Subcutaneous abdominal adipose tissue (tissue), 5 donors: ENCODE data around the gene PLCH1.

Experiments used
- H3K27ac ChIP-seq: one replicate; pipeline ENCODE4 v1.7.0; 2013; ENCODE audit warnings: low read depth, mild to moderate bottlenecking, inconsistent platforms, low read length, moderate library complexity
- H3K27me3 ChIP-seq, 5 donors: one replicate each; pipeline ENCODE4 v1.7.0; 2013; ENCODE audit warnings: low read length in 5 of 5, inconsistent platforms in 1 of 5; ENCODE audit not compliant: control insufficient read depth in 5 of 5, insufficient read depth in 4 of 5
- H3K36me3 ChIP-seq, 5 donors: one replicate each; pipeline ENCODE4 v1.7.0; 2013; ENCODE audit warnings: low read length in 5 of 5; ENCODE audit not compliant: control insufficient read depth in 5 of 5, insufficient read depth in 5 of 5
- H3K4me1 ChIP-seq, 5 donors: one replicate each; pipeline ENCODE4 v1.7.0; 2013; ENCODE audit warnings: low read length in 5 of 5, mild to moderate bottlenecking in 3 of 5, moderate library complexity in 1 of 5; ENCODE audit not compliant: control insufficient read depth in 5 of 5, insufficient read depth in 5 of 5
- H3K4me3 ChIP-seq, 5 donors: one replicate each; pipeline ENCODE4 v1.7.0; 2013; ENCODE audit warnings: low read length in 5 of 5, low read depth in 1 of 5
- H3K9ac ChIP-seq, 5 donors: one replicate each; pipeline ENCODE4 v1.7.0; 2013; ENCODE audit warnings: low read length in 5 of 5, mild to moderate bottlenecking in 4 of 5, moderate library complexity in 3 of 5
- H3K9me3 ChIP-seq, 5 donors: one replicate each; pipeline ENCODE4 v1.7.0; 2013; ENCODE audit warnings: low read length in 5 of 5; ENCODE audit not compliant: control insufficient read depth in 5 of 5
- donor health status: healthy.
- donor health status: healthy.
- donor health status: healthy.
- donor health status: healthy.
- donor health status: healthy.

Gene PLCH1

GRCh38 chr3:155370198-155370597 is 374.7 kb downstream of the PLCH1 start:
- H3K9ac ChIP-seq = no peak overlapping the region

GRCh38 chr3:155369735-155370134 is 375.1 kb downstream of the PLCH1 start:
- peaks cover 0 to 3% (median 0%) of the 10 kb centered on the region in 5 donors for H3K27me3 ChIP-seq
- no peak overlapping the region for H3K4me3 ChIP-seq
- no peak overlapping the region for H3K9ac ChIP-seq
- H3K27ac ChIP-seq = no peak overlapping the region
- H3K9me3 ChIP-seq = peaks cover 0 to 9% (median 4%) of the 10 kb centered on the region in 5 donors
- peaks cover 0 to 17% (median 8%) of the 10 kb centered on the region in 5 donors for H3K4me1 ChIP-seq
- H3K36me3 ChIP-seq = no peaks in the 10 kb centered on the region

More at GRCh38 chr3:155370198-155370597, 374.7 kb downstream of the PLCH1 start:
- Histone ChIP-seq H3K27me3 (peaks cover 0 to 3% (median 0%) of the 10 kb centered on the region in 5 donors), H3K9me3 (peaks cover 0 to 4% (median 4%) of the 10 kb centered on the region in 5 donors), H3K4me1 (peaks cover 0 to 17% (median 8%) of the 10 kb centered on the region in 5 donors), H3K36me3 (no peaks in the 10 kb centered on the region), H3K27ac (no peak overlapping the region), H3K4me3 (no peak overlapping the region)

GRCh38 chr3:155369244-155369643 is 375.6 kb downstream of the PLCH1 start:
- Histone ChIP-seq H3K4me1 (peaks cover 0 to 17% (median 8%) of the 10 kb centered on the region in 5 donors), H3K36me3 (no peaks in the 10 kb centered on the region), H3K27me3 (peaks cover 0 to 3% (median 0%) of the 10 kb centered on the region in 5 donors), H3K9me3 (peaks cover 0 to 12% (median 4%) of the 10 kb centered on the region in 5 donors), H3K27ac (no peak overlapping the region), H3K9ac (no peak overlapping the region), H3K4me3 (no peak overlapping the region)

- Histone ChIP-seq H3K27ac (no peak overlapping the region), H3K9ac (no peak overlapping the region), H3K36me3 (no peaks in the 10 kb centered on the region), H3K4me1 (peaks cover 0 to 17% (median 8%) of the 10 kb centered on the region in 5 donors), H3K4me3 (no peak overlapping the region), H3K9me3 (peaks cover 0 to 13% (median 4%) of the 10 kb centered on the region in 5 donors), H3K27me3 (peaks cover 0 to 3% (median 0%) of the 10 kb centered on the region in 5 donors)
Observed at GRCh38 chr3:155368786-155369185, 376.1 kb downstream of the PLCH1 start.

- Histone ChIP-seq H3K27me3 (peaks cover 0 to 3% (median 0%) of the 10 kb centered on the region in 5 donors), H3K36me3 (no peaks in the 10 kb centered on the region), H3K9ac (no peak overlapping the region), H3K4me1 (peaks cover 0 to 17% (median 8%) of the 10 kb centered on the region in 5 donors), H3K4me3 (no peak overlapping the region), H3K27ac (no peak overlapping the region), H3K9me3 (peaks cover 0 to 13% (median 4%) of the 10 kb centered on the region in 5 donors)
Observed at GRCh38 chr3:155367506-155367905, 377.4 kb downstream of the PLCH1 start.

- Histone ChIP-seq H3K27me3 (peaks cover 0 to 3% (median 0%) of the 10 kb centered on the region in 5 donors), H3K27ac (no peak overlapping the region), H3K9ac (no peak overlapping the region), H3K4me1 (peaks cover 0 to 10% (median 2%) of the 10 kb centered on the region in 5 donors), H3K36me3 (no peaks in the 10 kb centered on the region), H3K9me3 (peaks cover 0 to 13% (median 4%) of the 10 kb centered on the region in 5 donors), H3K4me3 (no peak overlapping the region)
Observed at GRCh38 chr3:155365178-155365783, 379.6 kb downstream of the PLCH1 start.

GRCh38 chr3:155364492-155364891 is 380.4 kb downstream of the PLCH1 start:
- Histone ChIP-seq H3K36me3 (no peaks in the 10 kb centered on the region), H3K27ac (no peak overlapping the region), H3K4me1 (peaks cover 0 to 2% (median 0%) of the 10 kb centered on the region in 5 donors), H3K9me3 (peaks cover 0 to 13% (median 4%) of the 10 kb centered on the region in 5 donors), H3K9ac (no peak overlapping the region), H3K27me3 (peaks cover 0 to 3% (median 0%) of the 10 kb centered on the region in 5 donors), H3K4me3 (no peak overlapping the region)

- Histone ChIP-seq H3K9ac (no peak overlapping the region), H3K27ac (no peak overlapping the region), H3K9me3 (peaks cover 0 to 13% (median 4%) of the 10 kb centered on the region in 5 donors), H3K27me3 (peaks cover 0 to 3% (median 0%) of the 10 kb centered on the region in 5 donors), H3K36me3 (no peaks in the 10 kb centered on the region), H3K4me1 (no peaks in the 10 kb centered on the region), H3K4me3 (no peak overlapping the region)
Observed at GRCh38 chr3:155363690-155364070, 381.2 kb downstream of the PLCH1 start.

GRCh38 chr3:155362808-155363689 is 381.8 kb downstream of the PLCH1 start:
- H3K9ac ChIP-seq = no peak overlapping the region
- no peaks in the 10 kb centered on the region for H3K36me3 ChIP-seq
- H3K27ac ChIP-seq = no peak overlapping the region
- no peak overlapping the region for H3K4me3 ChIP-seq
- peaks cover 0 to 13% (median 4%) of the 10 kb centered on the region in 5 donors for H3K9me3 ChIP-seq
- no peaks in the 10 kb centered on the region for H3K4me1 ChIP-seq
- peaks cover 0 to under 1% (median 0%) of the 10 kb centered on the region in 5 donors for H3K27me3 ChIP-seq

GRCh38 chr3:155360281-155360680 is 384.6 kb downstream of the PLCH1 start:
- Histone ChIP-seq H3K27ac (no peak overlapping the region), H3K4me1 (no peaks in the 10 kb centered on the region), H3K9ac (no peak overlapping the region), H3K27me3 (peaks cover 0 to 6% (median 0%) of the 10 kb centered on the region in 5 donors), H3K4me3 (no peak overlapping the region), H3K9me3 (peaks cover 0 to 9% (median under 1%) of the 10 kb centered on the region in 5 donors), H3K36me3 (no peaks in the 10 kb centered on the region)
